Measurements from ENCODE around the gene TFF3.

The TFF3 gene

GRCh38 chr21:42319376-42319775 lies 4.2 kb upstream of the TFF3 start:
- DNase-seq = no peak

- no peak for DNase-seq
Measured at GRCh38 chr21:42317826-42318746, 2.9 kb upstream of the TFF3 start.

- no peak for DNase-seq
Measured at GRCh38 chr21:42317341-42317741, 2.1 kb upstream of the TFF3 start.

- no peak for DNase-seq
Measured at GRCh38 chr21:42316891-42317290, 1.7 kb upstream of the TFF3 start.

- no peak for DNase-seq
Measured at GRCh38 chr21:42314616-42315295, 453 bp downstream of the TFF3 start.

- no peak for DNase-seq
Measured at GRCh38 chr21:42313501-42313969, 1.7 kb downstream of the TFF3 start.

- DNase-seq = no peak
Measured at GRCh38 chr21:42312626-42313104, 2.5 kb downstream of the TFF3 start.

- DNase-seq = no peak
Measured at GRCh38 chr21:42311816-42312625, 3.2 kb downstream of the TFF3 start.

- DNase-seq = no peak
Measured at GRCh38 chr21:42311160-42311559, 4.0 kb downstream of the TFF3 start.

GRCh38 chr21:42310411-42311001 lies 4.7 kb downstream of the TFF3 start:
- no peak for DNase-seq

- no peak for DNase-seq
Measured at GRCh38 chr21:42309753-42310213, 5.4 kb downstream of the TFF3 start.

- no peak for DNase-seq
Measured at GRCh38 chr21:42308914-42309752, 6.1 kb downstream of the TFF3 start.

- DNase-seq = no peak
Measured at GRCh38 chr21:42308161-42308913, 6.9 kb downstream of the TFF3 start.

GRCh38 chr21:42307106-42307505 lies 8.1 kb downstream of the TFF3 start:
- no peak for DNase-seq

GRCh38 chr21:42306366-42307035 lies 8.7 kb downstream of the TFF3 start:
- DNase-seq = no peak

- DNase-seq = no peak
Measured at GRCh38 chr21:42305707-42306147, 9.5 kb downstream of the TFF3 start.

GRCh38 chr21:42304556-42305454 lies 10.4 kb downstream of the TFF3 start:
- DNase-seq = no peak

- no peak for DNase-seq
Measured at GRCh38 chr21:42303443-42303842, 11.8 kb downstream of the TFF3 start.

GRCh38 chr21:42302794-42303193 lies 12.4 kb downstream of the TFF3 start:
- DNase-seq = no peak
